GM13976 (cell line): Measurements from ENCODE around the gene ASS1.

Source experiments
- DNase-seq: peaks from one replicate; pipeline ENCODE4 v3.0.0; 2012; ENCODE audit warnings: low spot score
- in situ Hi-C: fragments of 300-500 bp; cut with MboI; formaldehyde crosslinking; loops from one replicate; pipeline ENCODE4 v1.12.0; 2022; ENCODE audit warnings: low sequenced_read_pairs, mixed read lengths, inconsistent platforms; ENCODE audit not compliant: unreplicated experiment
- TF ChIP-seq, protein P1 (sequence below): IDR thresholded peaks from 2 replicates; pipeline ENCODE4 v1.5.1; 2012; ENCODE audit warnings: borderline replicate concordance, mild to moderate bottlenecking; ENCODE audit not compliant: insufficient read depth; ENCODE audit errors: extremely low read depth, missing control alignments, control extremely low read depth

The ASS1 gene

DNA sequence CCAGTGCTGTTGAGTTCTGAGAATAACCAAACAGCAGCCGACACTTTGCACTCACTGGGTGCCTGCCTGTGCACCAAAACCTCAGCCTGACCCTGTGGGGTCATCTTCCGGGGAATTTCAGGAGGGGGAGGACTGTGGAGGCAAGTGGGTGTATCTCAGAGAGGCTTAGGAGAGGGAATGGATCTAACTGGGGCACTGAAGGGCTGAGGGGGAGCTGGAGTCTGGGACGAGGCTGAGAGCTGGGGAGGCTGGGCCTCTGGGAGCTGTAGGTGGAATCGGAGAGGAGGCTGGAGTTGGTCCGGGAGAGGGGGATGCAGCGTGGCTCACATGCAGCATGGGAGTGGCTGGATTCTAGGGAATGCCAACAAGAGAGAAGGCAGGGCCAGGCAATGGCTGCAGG is 14.9 kb upstream of the ASS1 start:
- no peak for DNase-seq
- TF ChIP-seq, protein P1, sequence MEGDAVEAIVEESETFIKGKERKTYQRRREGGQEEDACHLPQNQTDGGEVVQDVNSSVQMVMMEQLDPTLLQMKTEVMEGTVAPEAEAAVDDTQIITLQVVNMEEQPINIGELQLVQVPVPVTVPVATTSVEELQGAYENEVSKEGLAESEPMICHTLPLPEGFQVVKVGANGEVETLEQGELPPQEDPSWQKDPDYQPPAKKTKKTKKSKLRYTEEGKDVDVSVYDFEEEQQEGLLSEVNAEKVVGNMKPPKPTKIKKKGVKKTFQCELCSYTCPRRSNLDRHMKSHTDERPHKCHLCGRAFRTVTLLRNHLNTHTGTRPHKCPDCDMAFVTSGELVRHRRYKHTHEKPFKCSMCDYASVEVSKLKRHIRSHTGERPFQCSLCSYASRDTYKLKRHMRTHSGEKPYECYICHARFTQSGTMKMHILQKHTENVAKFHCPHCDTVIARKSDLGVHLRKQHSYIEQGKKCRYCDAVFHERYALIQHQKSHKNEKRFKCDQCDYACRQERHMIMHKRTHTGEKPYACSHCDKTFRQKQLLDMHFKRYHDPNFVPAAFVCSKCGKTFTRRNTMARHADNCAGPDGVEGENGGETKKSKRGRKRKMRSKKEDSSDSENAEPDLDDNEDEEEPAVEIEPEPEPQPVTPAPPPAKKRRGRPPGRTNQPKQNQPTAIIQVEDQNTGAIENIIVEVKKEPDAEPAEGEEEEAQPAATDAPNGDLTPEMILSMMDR, result no peak
- in situ Hi-C loops, result no loop called here

DNA sequence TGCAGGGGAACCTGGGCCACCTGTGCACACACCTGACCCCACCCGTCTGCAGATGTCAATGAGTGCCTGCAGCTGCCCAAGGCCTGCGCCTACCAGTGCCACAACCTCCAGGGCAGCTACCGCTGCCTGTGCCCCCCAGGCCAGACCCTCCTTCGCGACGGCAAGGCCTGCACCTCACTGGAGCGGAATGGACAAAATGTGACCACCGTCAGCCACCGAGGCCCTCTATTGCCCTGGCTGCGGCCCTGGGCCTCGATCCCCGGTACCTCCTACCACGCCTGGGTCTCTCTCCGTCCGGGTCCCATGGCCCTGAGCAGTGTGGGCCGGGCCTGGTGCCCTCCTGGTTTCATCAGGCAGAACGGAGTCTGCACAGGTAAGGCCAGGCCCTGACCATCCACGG is 14.5 kb upstream of the ASS1 start:
- TF ChIP-seq, protein P1, result no peak
- DNase-seq, result no peak
- in situ Hi-C loops, result no loop called here

DNA sequence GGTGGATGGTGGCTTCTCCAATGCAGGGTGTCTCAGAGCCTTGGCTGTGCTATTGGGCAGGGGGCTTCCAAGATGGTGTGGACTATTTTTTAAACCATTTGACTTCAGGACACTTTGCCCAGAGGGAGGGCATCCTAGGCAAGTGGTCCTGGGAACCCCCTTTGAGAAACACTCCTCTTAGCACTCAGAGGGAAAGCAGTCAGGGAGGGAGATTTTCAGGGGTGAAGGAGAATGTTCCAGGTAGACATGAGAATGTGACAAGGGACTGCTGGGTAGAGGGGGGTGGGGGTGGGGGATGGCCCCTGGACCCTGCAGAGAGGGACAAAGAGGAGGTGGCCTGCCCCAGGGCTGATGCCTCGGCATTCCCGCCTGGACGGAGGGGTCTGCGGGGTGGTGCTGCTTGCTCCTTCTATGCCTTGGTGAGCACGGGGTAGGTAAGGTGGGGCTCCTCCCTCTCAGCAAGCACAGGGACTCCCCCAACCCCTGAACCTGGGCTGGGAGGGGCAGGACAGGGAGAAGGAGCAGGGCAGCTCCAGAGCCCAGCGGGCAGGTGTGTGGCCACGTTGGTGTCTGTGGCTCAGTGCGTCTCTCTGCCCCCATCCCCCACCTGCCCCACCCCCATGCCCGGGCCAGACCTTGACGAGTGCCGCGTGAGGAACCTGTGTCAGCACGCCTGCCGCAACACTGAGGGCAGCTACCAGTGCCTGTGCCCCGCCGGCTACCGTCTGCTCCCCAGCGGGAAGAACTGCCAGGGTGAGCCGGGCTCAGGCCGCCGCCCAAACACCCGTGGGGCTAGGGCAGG is 13.8 kb upstream of the ASS1 start:
- in situ Hi-C loops, result no loop called here
- no peak for DNase-seq
- TF ChIP-seq, protein P1, result no peak

DNA sequence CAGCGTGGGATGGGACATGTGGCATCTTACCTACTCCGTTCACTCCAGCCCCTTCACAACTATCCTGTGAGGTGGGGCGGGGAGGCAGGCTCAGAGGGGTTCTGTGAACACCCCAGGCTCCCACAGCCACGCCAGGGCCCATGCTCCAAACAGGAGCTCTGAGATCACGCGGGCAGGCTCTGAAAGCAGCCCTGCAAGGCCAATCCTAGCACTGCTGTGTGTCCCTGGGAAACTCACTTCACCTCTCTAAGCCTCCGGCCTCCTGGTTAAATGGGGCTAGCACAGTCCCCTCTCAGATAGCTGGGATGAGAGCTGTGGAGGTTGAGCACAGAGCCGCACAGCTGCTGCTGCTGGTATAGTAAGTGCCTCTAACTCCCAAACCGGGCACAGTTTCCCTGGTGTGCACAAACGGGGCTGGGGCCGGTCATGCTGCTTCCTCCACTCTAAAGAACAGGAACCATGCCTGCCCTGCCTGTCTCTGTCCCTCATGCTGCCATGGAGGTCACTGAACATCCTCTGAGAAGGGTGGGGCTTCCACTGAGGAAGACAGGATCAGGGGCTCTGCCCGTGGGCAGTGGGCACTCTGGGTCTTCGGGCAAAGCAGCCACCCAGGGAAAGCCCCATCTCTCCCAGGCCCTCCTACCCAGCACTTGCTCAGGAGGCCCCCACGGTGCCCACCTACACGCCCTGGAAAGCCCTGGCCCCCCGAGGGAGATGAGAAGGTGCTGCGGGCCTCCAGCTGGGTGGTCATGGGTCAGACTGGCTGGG is 13.0 kb upstream of the ASS1 start:
- DNase-seq, result no peak
- in situ Hi-C loops, result no loop called here
- TF ChIP-seq, protein P1, result no peak

DNA sequence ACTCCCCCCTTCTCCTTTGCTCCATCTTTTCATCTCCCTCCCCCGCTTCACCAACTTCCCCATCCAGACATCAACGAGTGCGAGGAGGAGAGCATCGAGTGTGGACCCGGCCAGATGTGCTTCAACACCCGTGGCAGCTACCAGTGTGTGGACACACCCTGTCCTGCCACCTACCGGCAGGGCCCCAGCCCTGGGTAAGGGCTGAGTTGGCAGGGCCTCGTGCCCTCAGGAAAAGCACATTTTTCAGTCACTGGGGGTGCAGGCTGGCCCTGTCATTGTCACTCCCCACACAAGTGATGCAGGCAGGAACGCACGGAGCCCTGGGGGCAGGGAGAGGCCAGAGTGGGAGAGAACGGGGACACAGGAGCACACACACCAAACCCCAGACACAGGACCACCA is 12.4 kb upstream of the ASS1 start:
- TF ChIP-seq, protein P1, result no peak
- no peak for DNase-seq
- in situ Hi-C loops, result no loop called here

DNA sequence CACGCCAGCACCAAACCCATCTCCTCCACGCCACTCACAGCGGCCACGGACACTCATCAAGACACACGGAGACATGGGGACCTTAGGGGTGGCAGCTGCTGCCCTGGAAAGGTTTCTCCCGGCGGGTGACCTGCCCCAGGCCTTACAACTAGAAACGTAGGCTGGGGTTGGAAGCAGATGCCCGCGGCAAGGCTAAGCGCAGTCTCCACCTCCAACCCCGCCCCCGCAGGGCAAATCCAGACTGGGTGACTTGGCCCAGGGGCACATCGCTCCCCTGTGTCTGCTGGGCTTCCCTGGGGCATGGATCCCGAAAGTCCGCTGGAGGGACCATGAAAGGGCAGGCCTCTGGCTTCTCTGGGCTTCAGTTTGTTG is 12.0 kb upstream of the ASS1 start:
- in situ Hi-C loops, result no loop called here
- TF ChIP-seq, protein P1, result no peak
- DNase-seq, result no peak
